HL-60 (cell line): Measurements from ENCODE around the gene CTNNA1.

Source experiments
- GABPA ChIP-seq: IDR thresholded peaks from 2 replicates; pipeline ENCODE4 v1.6.1; 2012; ENCODE audit warnings: low read depth
- POLR2AphosphoS5 ChIP-seq: IDR thresholded peaks from 2 replicates; pipeline ENCODE4 v1.6.1; 2012; ENCODE audit warnings: low read depth
- TF ChIP-seq, protein P1 (sequence below): IDR thresholded peaks from one replicate; pipeline ENCODE4 v1.5.1; 2011; ENCODE audit warnings: low read length, control low read depth, inconsistent platforms; ENCODE audit not compliant: insufficient read depth
- TF ChIP-seq, protein P2 (sequence below): IDR thresholded peaks from 2 replicates; pipeline ENCODE4 v1.6.1; 2012; ENCODE audit warnings: low read depth; ENCODE audit not compliant: insufficient replicate concordance

DNA sequence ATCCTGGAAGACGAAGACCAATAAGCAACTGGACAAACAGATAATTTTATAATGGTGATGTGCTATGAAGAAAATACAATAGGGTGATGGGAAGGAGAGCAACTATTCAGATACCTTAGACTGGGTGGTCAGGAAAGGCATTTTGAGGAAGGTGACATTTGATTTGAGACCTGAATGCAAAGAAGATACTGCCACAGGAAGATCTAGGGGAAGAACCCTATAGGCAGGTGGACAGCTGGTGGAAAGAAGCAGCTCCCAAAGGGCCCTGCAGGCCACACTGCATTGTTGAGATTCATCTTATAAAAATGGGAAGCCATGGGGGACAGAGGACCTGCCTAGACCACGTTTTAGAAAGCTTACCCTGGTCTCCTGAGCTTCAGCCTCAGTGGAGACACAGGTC lies 19.7 kb upstream of the CTNNA1 start:
- TF ChIP-seq POLR2AphosphoS5 = no peak
- TF ChIP-seq, protein P1, sequence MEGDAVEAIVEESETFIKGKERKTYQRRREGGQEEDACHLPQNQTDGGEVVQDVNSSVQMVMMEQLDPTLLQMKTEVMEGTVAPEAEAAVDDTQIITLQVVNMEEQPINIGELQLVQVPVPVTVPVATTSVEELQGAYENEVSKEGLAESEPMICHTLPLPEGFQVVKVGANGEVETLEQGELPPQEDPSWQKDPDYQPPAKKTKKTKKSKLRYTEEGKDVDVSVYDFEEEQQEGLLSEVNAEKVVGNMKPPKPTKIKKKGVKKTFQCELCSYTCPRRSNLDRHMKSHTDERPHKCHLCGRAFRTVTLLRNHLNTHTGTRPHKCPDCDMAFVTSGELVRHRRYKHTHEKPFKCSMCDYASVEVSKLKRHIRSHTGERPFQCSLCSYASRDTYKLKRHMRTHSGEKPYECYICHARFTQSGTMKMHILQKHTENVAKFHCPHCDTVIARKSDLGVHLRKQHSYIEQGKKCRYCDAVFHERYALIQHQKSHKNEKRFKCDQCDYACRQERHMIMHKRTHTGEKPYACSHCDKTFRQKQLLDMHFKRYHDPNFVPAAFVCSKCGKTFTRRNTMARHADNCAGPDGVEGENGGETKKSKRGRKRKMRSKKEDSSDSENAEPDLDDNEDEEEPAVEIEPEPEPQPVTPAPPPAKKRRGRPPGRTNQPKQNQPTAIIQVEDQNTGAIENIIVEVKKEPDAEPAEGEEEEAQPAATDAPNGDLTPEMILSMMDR = no peak
- TF ChIP-seq GABPA = no peak
- TF ChIP-seq, protein P2, sequence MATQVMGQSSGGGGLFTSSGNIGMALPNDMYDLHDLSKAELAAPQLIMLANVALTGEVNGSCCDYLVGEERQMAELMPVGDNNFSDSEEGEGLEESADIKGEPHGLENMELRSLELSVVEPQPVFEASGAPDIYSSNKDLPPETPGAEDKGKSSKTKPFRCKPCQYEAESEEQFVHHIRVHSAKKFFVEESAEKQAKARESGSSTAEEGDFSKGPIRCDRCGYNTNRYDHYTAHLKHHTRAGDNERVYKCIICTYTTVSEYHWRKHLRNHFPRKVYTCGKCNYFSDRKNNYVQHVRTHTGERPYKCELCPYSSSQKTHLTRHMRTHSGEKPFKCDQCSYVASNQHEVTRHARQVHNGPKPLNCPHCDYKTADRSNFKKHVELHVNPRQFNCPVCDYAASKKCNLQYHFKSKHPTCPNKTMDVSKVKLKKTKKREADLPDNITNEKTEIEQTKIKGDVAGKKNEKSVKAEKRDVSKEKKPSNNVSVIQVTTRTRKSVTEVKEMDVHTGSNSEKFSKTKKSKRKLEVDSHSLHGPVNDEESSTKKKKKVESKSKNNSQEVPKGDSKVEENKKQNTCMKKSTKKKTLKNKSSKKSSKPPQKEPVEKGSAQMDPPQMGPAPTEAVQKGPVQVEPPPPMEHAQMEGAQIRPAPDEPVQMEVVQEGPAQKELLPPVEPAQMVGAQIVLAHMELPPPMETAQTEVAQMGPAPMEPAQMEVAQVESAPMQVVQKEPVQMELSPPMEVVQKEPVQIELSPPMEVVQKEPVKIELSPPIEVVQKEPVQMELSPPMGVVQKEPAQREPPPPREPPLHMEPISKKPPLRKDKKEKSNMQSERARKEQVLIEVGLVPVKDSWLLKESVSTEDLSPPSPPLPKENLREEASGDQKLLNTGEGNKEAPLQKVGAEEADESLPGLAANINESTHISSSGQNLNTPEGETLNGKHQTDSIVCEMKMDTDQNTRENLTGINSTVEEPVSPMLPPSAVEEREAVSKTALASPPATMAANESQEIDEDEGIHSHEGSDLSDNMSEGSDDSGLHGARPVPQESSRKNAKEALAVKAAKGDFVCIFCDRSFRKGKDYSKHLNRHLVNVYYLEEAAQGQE = no peak
